HepG2 (cell line): ENCODE data around the gene ATF3. TPM values are rescaled to one million over a fixed set of nuclear protein-coding genes. Genes with fewer than 3 reads are reported as not detected.
A peak's percentile ranks its signal among the peaks of the same experiment; 100 is the strongest.

Experiments
- AGO1 ChIP-seq: fragments of 200-400 bp; formaldehyde crosslinking; IDR thresholded peaks from 2 replicates; pipeline ENCODE4 v1.6.1; 2017; ENCODE audit warnings: mild to moderate bottlenecking, low read depth, low read length, moderate library complexity; ENCODE audit not compliant: poor library complexity, severe bottlenecking
- AKNA ChIP-seq: sonication (generic); formaldehyde crosslinking; IDR thresholded peaks from 2 replicates; pipeline ENCODE4 v1.4.0; 2020; ENCODE audit warnings: missing genetic modification reagents, borderline replicate concordance
- FOXO4 ChIP-seq: sonication (generic); formaldehyde crosslinking; conservative IDR thresholded peaks from 2 replicates; pipeline ENCODE4 v1.8.1; 2023; ENCODE audit warnings: missing genetic modification reagents
- GATA4 ChIP-seq: sonication (generic); IDR thresholded peaks from 2 replicates; pipeline ENCODE4 v1.6.1; 2016; ENCODE audit warnings: antibody characterized with exemption, low read depth, borderline replicate concordance
- ZBTB7B ChIP-seq: sonication (generic); formaldehyde crosslinking; IDR thresholded peaks from 2 replicates; pipeline ENCODE4 v1.4.0; 2020; ENCODE audit warnings: missing genetic modification reagents
- ZNF234 ChIP-seq: sonication (generic); formaldehyde crosslinking; conservative IDR thresholded peaks from 2 replicates; pipeline ENCODE4 v1.5.1; 2020; ENCODE audit warnings: mild to moderate bottlenecking, missing genetic modification reagents
- ZNF430 ChIP-seq: sonication (generic); formaldehyde crosslinking; IDR thresholded peaks from 2 replicates; pipeline ENCODE4 v1.9.0; 2021; ENCODE audit warnings: mild to moderate bottlenecking, missing genetic modification reagents
- ZNF496 ChIP-seq: sonication (generic); formaldehyde crosslinking; IDR thresholded peaks from 2 replicates; pipeline ENCODE4 v1.8.1; 2023; ENCODE audit warnings: mild to moderate bottlenecking, moderate library complexity, missing genetic modification reagents; ENCODE audit not compliant: insufficient replicate concordance
- ZSCAN22 ChIP-seq: sonication (generic); formaldehyde crosslinking; IDR thresholded peaks from 2 replicates; pipeline ENCODE4 v1.4.0; 2020; ENCODE audit warnings: mild to moderate bottlenecking, missing genetic modification reagents
- polyA plus RNA-seq, 8 experiments: library from polyadenylated mRNA; depleted of rRNA in 3 of 8; stranded (reverse) in 7 of 8; unstranded in 1 of 8; fragments of >200 nt; fragmentation: Illumina TruSeq in 4 of 8; extraction: Trizol in 4 of 8; gene quantifications; 2 replicates each; pipeline versions ENCODE4 v1.2.1 to v1.2.3, GENCODE V29; 2011 to 2016; ENCODE audit warnings: low read depth in 4 of 8, missing spikeins in 1 of 8, mixed read lengths in 1 of 8; ENCODE audit not compliant: insufficient read depth in 1 of 8
- total RNA-seq, 5 experiments: library from RNA; depleted of rRNA; stranded (reverse); fragments of >200 nt; fragmentation: Illumina TruSeq; extraction: Trizol; gene quantifications; 2 replicates each; pipeline ENCODE4 v1.2.3, GENCODE V29; 2016; ENCODE audit warnings: low read depth in 1 of 5
- TF ChIP-seq, protein P1 (sequence below): sonication (generic); formaldehyde crosslinking; IDR thresholded peaks from 2 replicates; pipeline ENCODE4 v1.4.0; 2020; ENCODE audit warnings: missing genetic modification reagents
- TF ChIP-seq, protein P2 (sequence below): sonication (generic); formaldehyde crosslinking; IDR thresholded peaks from 2 replicates; pipeline ENCODE4 v1.8.0; 2022; ENCODE audit warnings: low read depth, missing genetic modification reagents
- TF ChIP-seq, protein P3 (sequence below): sonication (generic); formaldehyde crosslinking; IDR thresholded peaks from 2 replicates; pipeline ENCODE4 v1.4.0; 2020; ENCODE audit warnings: missing genetic modification reagents, borderline replicate concordance

The ATF3 gene
- total and polyA plus RNA-seq, 2 of the 13 experiments (the other 11 are each of a cell fraction or from before 2014, with no cell fraction given) = 5.0 to 13.0 TPM

GRCh38 chr1:212608959-212609700 lies 569 bp downstream of the ATF3 start (continued):
- TF ChIP-seq AKNA (CRISPR knock-in tag) (no peak), ZNF430 (0 out of 2 replicates have a peak, but pooled peaks have one; percentile 19), ZNF234 (peak; percentile 72; the same call in 1 of the 2 replicates), AGO1 (peak; percentile 15), GATA4 (no peak), FOXO4 (0 out of 2 replicates have a peak, but pooled peaks have one; percentile 87), ZSCAN22 (CRISPR knock-in tag) (no peak), ZNF496 (CRISPR knock-in tag) (no peak), ZBTB7B (CRISPR knock-in tag) (0 out of 2 replicates have a peak, but pooled peaks have one; percentile 33)
- TF ChIP-seq, protein P1, sequence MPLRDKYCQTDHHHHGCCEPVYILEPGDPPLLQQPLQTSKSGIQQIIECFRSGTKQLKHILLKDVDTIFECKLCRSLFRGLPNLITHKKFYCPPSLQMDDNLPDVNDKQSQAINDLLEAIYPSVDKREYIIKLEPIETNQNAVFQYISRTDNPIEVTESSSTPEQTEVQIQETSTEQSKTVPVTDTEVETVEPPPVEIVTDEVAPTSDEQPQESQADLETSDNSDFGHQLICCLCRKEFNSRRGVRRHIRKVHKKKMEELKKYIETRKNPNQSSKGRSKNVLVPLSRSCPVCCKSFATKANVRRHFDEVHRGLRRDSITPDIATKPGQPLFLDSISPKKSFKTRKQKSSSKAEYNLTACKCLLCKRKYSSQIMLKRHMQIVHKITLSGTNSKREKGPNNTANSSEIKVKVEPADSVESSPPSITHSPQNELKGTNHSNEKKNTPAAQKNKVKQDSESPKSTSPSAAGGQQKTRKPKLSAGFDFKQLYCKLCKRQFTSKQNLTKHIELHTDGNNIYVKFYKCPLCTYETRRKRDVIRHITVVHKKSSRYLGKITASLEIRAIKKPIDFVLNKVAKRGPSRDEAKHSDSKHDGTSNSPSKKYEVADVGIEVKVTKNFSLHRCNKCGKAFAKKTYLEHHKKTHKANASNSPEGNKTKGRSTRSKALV (CRISPR knock-in tag) = no peak
- TF ChIP-seq, protein P2, sequence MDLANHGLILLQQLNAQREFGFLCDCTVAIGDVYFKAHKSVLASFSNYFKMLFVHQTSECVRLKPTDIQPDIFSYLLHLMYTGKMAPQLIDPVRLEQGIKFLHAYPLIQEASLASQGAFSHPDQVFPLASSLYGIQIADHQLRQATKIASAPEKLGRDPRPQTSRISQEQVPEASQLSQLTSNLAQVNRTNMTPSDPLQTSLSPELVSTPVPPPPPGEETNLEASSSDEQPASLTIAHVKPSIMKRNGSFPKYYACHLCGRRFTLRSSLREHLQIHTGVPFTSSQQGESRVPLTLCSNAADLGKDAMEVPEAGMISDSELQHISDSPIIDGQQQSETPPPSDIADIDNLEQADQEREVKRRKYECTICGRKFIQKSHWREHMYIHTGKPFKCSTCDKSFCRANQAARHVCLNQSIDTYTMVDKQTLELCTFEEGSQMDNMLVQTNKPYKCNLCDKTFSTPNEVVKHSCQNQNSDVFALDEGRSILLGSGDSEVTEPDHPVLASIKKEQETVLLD (CRISPR knock-in tag) = no peak
- TF ChIP-seq, protein P3, sequence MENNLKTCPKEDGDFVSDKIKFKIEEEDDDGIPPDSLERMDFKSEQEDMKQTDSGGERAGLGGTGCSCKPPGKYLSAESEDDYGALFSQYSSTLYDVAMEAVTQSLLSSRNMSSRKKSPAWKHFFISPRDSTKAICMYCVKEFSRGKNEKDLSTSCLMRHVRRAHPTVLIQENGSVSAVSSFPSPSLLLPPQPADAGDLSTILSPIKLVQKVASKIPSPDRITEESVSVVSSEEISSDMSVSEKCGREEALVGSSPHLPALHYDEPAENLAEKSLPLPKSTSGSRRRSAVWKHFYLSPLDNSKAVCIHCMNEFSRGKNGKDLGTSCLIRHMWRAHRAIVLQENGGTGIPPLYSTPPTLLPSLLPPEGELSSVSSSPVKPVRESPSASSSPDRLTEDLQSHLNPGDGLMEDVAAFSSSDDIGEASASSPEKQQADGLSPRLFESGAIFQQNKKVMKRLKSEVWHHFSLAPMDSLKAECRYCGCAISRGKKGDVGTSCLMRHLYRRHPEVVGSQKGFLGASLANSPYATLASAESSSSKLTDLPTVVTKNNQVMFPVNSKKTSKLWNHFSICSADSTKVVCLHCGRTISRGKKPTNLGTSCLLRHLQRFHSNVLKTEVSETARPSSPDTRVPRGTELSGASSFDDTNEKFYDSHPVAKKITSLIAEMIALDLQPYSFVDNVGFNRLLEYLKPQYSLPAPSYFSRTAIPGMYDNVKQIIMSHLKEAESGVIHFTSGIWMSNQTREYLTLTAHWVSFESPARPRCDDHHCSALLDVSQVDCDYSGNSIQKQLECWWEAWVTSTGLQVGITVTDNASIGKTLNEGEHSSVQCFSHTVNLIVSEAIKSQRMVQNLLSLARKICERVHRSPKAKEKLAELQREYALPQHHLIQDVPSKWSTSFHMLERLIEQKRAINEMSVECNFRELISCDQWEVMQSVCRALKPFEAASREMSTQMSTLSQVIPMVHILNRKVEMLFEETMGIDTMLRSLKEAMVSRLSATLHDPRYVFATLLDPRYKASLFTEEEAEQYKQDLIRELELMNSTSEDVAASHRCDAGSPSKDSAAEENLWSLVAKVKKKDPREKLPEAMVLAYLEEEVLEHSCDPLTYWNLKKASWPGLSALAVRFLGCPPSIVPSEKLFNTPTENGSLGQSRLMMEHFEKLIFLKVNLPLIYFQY = 0 out of 2 replicates have a peak, but pooled peaks have one; percentile 12
